GM23338 (cell line): ENCODE data around the gene PTPRC. TPM values are rescaled to one million over a fixed set of nuclear protein-coding genes. Genes with fewer than 3 reads are reported as not detected.

ENCODE experiments used
- ATAC-seq: fragments of 200-7000 bp; cut with Tn5 transposase; 3 replicates; pipeline ENCODE4 v1.9.1; 2020
- DNase-seq: peaks from one replicate; pipeline ENCODE4 v3.0.0-alpha.2; 2015; ENCODE audit warnings: low spot score
- H2AFZ ChIP-seq: fragments of 200-600 bp; sonication (generic); 2 replicates; pipeline ENCODE4 v1.8.0; 2016; ENCODE audit warnings: antibody characterized with exemption, mild to moderate bottlenecking, moderate library complexity
- H3F3A ChIP-seq: fragments of 200-600 bp; sonication (generic); replicated peaks from 2 replicates; pipeline ENCODE4 v1.8.0; 2017; ENCODE audit warnings: antibody characterized with exemption, mixed run types, low read depth
- H3K27ac ChIP-seq: fragments of 200-600 bp; sonication (generic); 2 replicates; pipeline ENCODE4 v1.6.1; 2016; ENCODE audit warnings: low read depth
- H3K27me3 ChIP-seq: fragments of 200-600 bp; sonication (generic); 2 replicates; pipeline ENCODE4 v1.8.0; 2016; ENCODE audit warnings: mild to moderate bottlenecking, mixed run types, moderate library complexity; ENCODE audit not compliant: insufficient read depth
- H3K36me3 ChIP-seq: fragments of 200-600 bp; sonication (generic); 2 replicates; pipeline ENCODE4 v1.8.0; 2016; ENCODE audit warnings: mild to moderate bottlenecking; ENCODE audit not compliant: insufficient read depth
- H3K4me1 ChIP-seq: fragments of 200-600 bp; sonication (generic); 2 replicates; pipeline ENCODE4 v1.8.0; 2016; ENCODE audit warnings: mild to moderate bottlenecking, moderate library complexity; ENCODE audit not compliant: insufficient read depth
- H3K4me2 ChIP-seq: fragments of 200-600 bp; sonication (generic); 2 replicates; pipeline ENCODE4 v1.7.1; 2017; ENCODE audit warnings: mixed run types
- H3K4me3 ChIP-seq: fragments of 200-600 bp; sonication (generic); 2 replicates; pipeline ENCODE4 v1.6.1; 2016; ENCODE audit warnings: mixed run types
- H3K79me2 ChIP-seq: fragments of 200-600 bp; sonication (generic); replicated peaks from 2 replicates; pipeline ENCODE4 v1.8.0; 2017; ENCODE audit warnings: mild to moderate bottlenecking; ENCODE audit not compliant: insufficient read depth
- H3K9me2 ChIP-seq: fragments of 200-600 bp; sonication (generic); 2 replicates; pipeline ENCODE4 v1.8.0; 2017; ENCODE audit not compliant: insufficient read depth
- H4K20me1 ChIP-seq: fragments of 200-600 bp; sonication (generic); replicated peaks from 2 replicates; pipeline ENCODE4 v1.8.0; 2017; ENCODE audit warnings: mild to moderate bottlenecking; ENCODE audit not compliant: insufficient read depth
- H3K27ac Mint-ChIP-seq: 2 replicates; pipeline ENCODE4 v1.8.0; 2020; ENCODE audit warnings: inconsistent platforms, mild to moderate bottlenecking, moderate library complexity, mixed read lengths
- H3K27me3 Mint-ChIP-seq: 3 replicates; pipeline ENCODE4 v1.8.0; 2022; ENCODE audit warnings: low read depth, mild to moderate bottlenecking, moderate library complexity, mixed read lengths, inconsistent platforms; ENCODE audit not compliant: insufficient read depth, poor library complexity
- H3K36me3 Mint-ChIP-seq: 3 replicates; pipeline ENCODE4 v1.8.0; 2021; ENCODE audit warnings: low read depth, mild to moderate bottlenecking, inconsistent platforms, moderate library complexity, mixed read lengths
- H3K4me1 Mint-ChIP-seq: 3 replicates; pipeline ENCODE4 v1.8.0; 2020; ENCODE audit warnings: mild to moderate bottlenecking, inconsistent platforms, mixed read lengths
- H3K4me3 Mint-ChIP-seq: 3 replicates; pipeline ENCODE4 v1.8.0; 2021; ENCODE audit warnings: moderate library complexity, mild to moderate bottlenecking, inconsistent platforms, mixed read lengths
- H3K9me3 Mint-ChIP-seq: 3 replicates; pipeline ENCODE4 v1.8.0; 2020; ENCODE audit warnings: moderate library complexity, mild to moderate bottlenecking, inconsistent platforms, mixed read lengths
- CREB1 ChIP-seq: fragments of 250-450 bp; sonication (Bioruptor Pico); IDR thresholded peaks from 2 replicates; pipeline ENCODE4 v1.5.0; 2020; ENCODE audit warnings: low read depth, mild to moderate bottlenecking, moderate library complexity
- CTCF ChIP-seq, 2 experiments: fragments of 200-600 bp in 1 of 2; sonication (generic) in 1 of 2; conservative IDR thresholded peaks; 2 replicates each; pipeline versions ENCODE4 v1.5.1 to v1.6.1; 2016 to 2017; ENCODE audit warnings: antibody characterized with exemption in 2 of 2, low read depth in 2 of 2, mild to moderate bottlenecking in 2 of 2, moderate library complexity in 1 of 2
- EZH2 ChIP-seq: fragments of 200-600 bp; sonication (generic); IDR thresholded peaks from one replicate; pipeline ENCODE4 v1.8.0; 2017; ENCODE audit warnings: antibody characterized with exemption, mild to moderate bottlenecking, low read depth; ENCODE audit not compliant: unreplicated experiment
- EZH2phosphoT487 ChIP-seq: fragments of 200-600 bp; sonication (generic); IDR thresholded peaks from one replicate; pipeline ENCODE4 v1.8.1; 2018; ENCODE audit warnings: antibody characterized with exemption; ENCODE audit not compliant: unreplicated experiment
- JUNB ChIP-seq: IDR thresholded peaks from one replicate; pipeline ENCODE4 v1.6.1; 2016; ENCODE audit warnings: antibody characterized with exemption; ENCODE audit not compliant: unreplicated experiment
- NANOG ChIP-seq: IDR thresholded peaks from 2 replicates; pipeline ENCODE4 v1.6.1; 2016; ENCODE audit warnings: antibody characterized with exemption, borderline replicate concordance
- POLR2AphosphoS5 ChIP-seq: IDR thresholded peaks from 2 replicates; pipeline ENCODE4 v1.6.1; 2016; ENCODE audit warnings: antibody characterized with exemption, low read depth
- REST ChIP-seq: IDR thresholded peaks from one replicate; pipeline ENCODE4 v1.6.1; 2018; ENCODE audit warnings: antibody characterized with exemption; ENCODE audit not compliant: unreplicated experiment
- STAT1 ChIP-seq: IDR thresholded peaks from one replicate; pipeline ENCODE4 v1.6.1; 2016; ENCODE audit warnings: antibody characterized with exemption; ENCODE audit not compliant: unreplicated experiment
- ZNF114 ChIP-seq: fragments of 250-450 bp; sonication (Bioruptor Pico); IDR thresholded peaks from 2 replicates; pipeline ENCODE4 v1.5.0; 2020; ENCODE audit warnings: mild to moderate bottlenecking, moderate library complexity
- ZNF331 ChIP-seq: fragments of 250-450 bp; sonication (Bioruptor Pico); IDR thresholded peaks from 2 replicates; pipeline ENCODE4 v1.5.0; 2020; ENCODE audit warnings: low read depth, mild to moderate bottlenecking, moderate library complexity
- polyA plus RNA-seq: library from polyadenylated mRNA; unstranded; fragments of >200 nt; fragmentation: Nextera tagmentation; extraction: Ambion mirVana; gene quantifications from 2 replicates; pipeline ENCODE4 v1.2.1, GENCODE V29; 2016
- total RNA-seq: library from RNA; depleted of rRNA; stranded (reverse); fragments of >200 nt; shearing (Covaris generic); gene quantifications from 2 replicates; pipeline ENCODE4 v1.2.3, GENCODE V29; 2014

Gene PTPRC
- total and polyA plus RNA-seq, 2 experiments from 2014 or later: 0.10 to 0.52 TPM

GRCh38 chr1:198723127-198723526 is 84.3 kb downstream of the PTPRC start:
- Mint-ChIP-seq H3K4me3 (no peak overlapping the region), H3K27me3 (no peaks in the 10 kb centered on the region), H3K27ac (no peak overlapping the region), H3K4me1 (peaks cover 9% of the 10 kb centered on the region), H3K36me3 (no peaks in the 10 kb centered on the region), H3K9me3 (no peaks in the 10 kb centered on the region)
- Histone ChIP-seq H3K27me3 (no peaks in the 10 kb centered on the region), H3K9me2 (no peaks in the 10 kb centered on the region), H3K4me1 (peaks cover 8% of the 10 kb centered on the region), H2AFZ (no peak overlapping the region), H3K36me3 (no peaks in the 10 kb centered on the region), H3K4me3 (no peak overlapping the region), H3K79me2 (no peaks in the 10 kb centered on the region), H3K27ac (no peak overlapping the region), H3F3A (no peaks in the 10 kb centered on the region), H3K4me2 (no peak overlapping the region), H4K20me1 (no peaks in the 10 kb centered on the region)
- ATAC-seq (no peak), DNase-seq (no peak)
- no peak for TF ChIP-seq ZNF331 (CRISPR knock-in tag)
- no peak for TF ChIP-seq ZNF114 (CRISPR knock-in tag)
- TF ChIP-seq CTCF (conservative IDR thresholded peaks at IDR 0.05; ENCODE audit: low read depth in 2 of 2): no peak
- TF ChIP-seq CREB1 (CRISPR knock-in tag): no peak
- TF ChIP-seq REST: no peak
- TF ChIP-seq EZH2phosphoT487: no peak
- TF ChIP-seq NANOG: no peak
- no peak for TF ChIP-seq POLR2AphosphoS5

GRCh38 chr1:198725090-198725489 is 86.2 kb downstream of the PTPRC start:
- ATAC-seq (no peak), DNase-seq (no peak)
- Histone ChIP-seq H3K4me1 (peaks cover 28% of the 10 kb centered on the region), H4K20me1 (no peaks in the 10 kb centered on the region), H2AFZ (no peak overlapping the region), H3K79me2 (no peaks in the 10 kb centered on the region), H3K4me3 (no peak overlapping the region), H3K36me3 (no peaks in the 10 kb centered on the region), H3K27me3 (no peaks in the 10 kb centered on the region), H3K4me2 (no peak overlapping the region), H3K9me2 (no peaks in the 10 kb centered on the region), H3K27ac (no peak overlapping the region), H3F3A (no peaks in the 10 kb centered on the region)
- peaks cover 24% of the 10 kb centered on the region for H3K4me1 Mint-ChIP-seq
- H3K27ac Mint-ChIP-seq: no peak overlapping the region
- H3K4me3 Mint-ChIP-seq: no peak overlapping the region
- H3K27me3 Mint-ChIP-seq: peaks cover 1% of the 10 kb centered on the region
- no peaks in the 10 kb centered on the region for H3K36me3 Mint-ChIP-seq
- H3K9me3 Mint-ChIP-seq: no peaks in the 10 kb centered on the region
- no peak for TF ChIP-seq POLR2AphosphoS5
- TF ChIP-seq JUNB: no peak
- no peak for TF ChIP-seq NANOG
- TF ChIP-seq STAT1: no peak
- TF ChIP-seq REST: no peak
- TF ChIP-seq EZH2phosphoT487: no peak
- TF ChIP-seq CTCF (conservative IDR thresholded peaks at IDR 0.05; ENCODE audit: low read depth in 2 of 2): no peak
- no peak for TF ChIP-seq CREB1 (CRISPR knock-in tag)
- TF ChIP-seq ZNF331 (CRISPR knock-in tag): no peak
- no peak for TF ChIP-seq EZH2
